HepG2 (cell line): Measurements from ENCODE around the gene CLEC2D. TPM values are rescaled to one million over a fixed set of nuclear protein-coding genes. Genes with fewer than 3 reads are reported as not detected.
"Not testable (repeated sequence)": the region's sequence is repeated elsewhere in the genome, so short reads cannot be mapped to it uniquely, and the experiment has no call there.

Source experiments
- ATAC-seq: fragments of 200-7000 bp; cut with Tn5 transposase; 3 replicates; pipeline ENCODE4 v1.9.1; 2020; ENCODE audit warnings: mild to moderate bottlenecking, moderate library complexity
- BruUV-seq: library from RNA; stranded (reverse); fragments of 400-500 nt; replicated peaks from 2 replicates; lab custom pipeline; 2021; lab: Mats Ljungman, UMichigan
- CTCF ChIA-PET: fragments of 300-600 bp; formaldehyde crosslinking; extraction: SDS; loops from one replicate; lab custom pipeline; 2021; ENCODE audit warnings: low total read pairs, inconsistent platforms, low intra/inter-chr PET ratio; lab: Yijun Ruan, JAX
- POLR2A ChIA-PET: fragments of 350-600 bp; sonication (Branson Sonifier 250); formaldehyde crosslinking; loops from one replicate; lab custom pipeline; 2020; ENCODE audit warnings: antibody characterized with exemption, inconsistent platforms; lab: Yijun Ruan, JAX
- DNase-seq: peaks from one replicate; pipeline ENCODE4 v3.0.0-alpha.2; 2015; ENCODE audit warnings: low spot score
- FAIRE-seq: peaks from 3 replicates; lab custom pipeline; 2011; peaks lifted over from hg19 to GRCh38; lab: Jason Lieb, UNC
- H2AFZ ChIP-seq: one replicate; pipeline ENCODE4 v1.6.1; 2011; ENCODE audit warnings: low read length, inconsistent platforms
- H3K27ac ChIP-seq: fragments of 300-600 bp; 3 replicates; pipeline ENCODE4 v1.8.0; 2011; ENCODE audit warnings: mixed run types, mild to moderate bottlenecking, mixed read lengths, low read length, inconsistent platforms; ENCODE audit not compliant: insufficient read depth; ENCODE audit errors: extremely low read length
- H3K27me3 ChIP-seq, 2 experiments: fragments of 200-600 bp in 1 of 2; 2 replicates in 1 of 2; 3 replicates in 1 of 2; pipeline versions ENCODE4 v1.6.0 to v1.8.0; 2011; ENCODE audit warnings: low read length in 2 of 2, mild to moderate bottlenecking in 2 of 2, moderate library complexity in 2 of 2, inconsistent platforms in 1 of 2; ENCODE audit not compliant: insufficient read depth in 2 of 2, control insufficient read depth in 1 of 2
- H3K36me3 ChIP-seq, 2 experiments: fragments of 200-600 bp in 1 of 2; replicated peaks in 1 of 2; 2 replicates in 1 of 2; 3 replicates in 1 of 2; pipeline versions ENCODE4 v1.5.1 to v1.8.0; 2011; ENCODE audit warnings: low read length in 2 of 2, inconsistent platforms in 1 of 2; ENCODE audit not compliant: insufficient read depth in 2 of 2, control insufficient read depth in 1 of 2
- H3K4me1 ChIP-seq: 2 replicates; pipeline ENCODE4 v1.5.1; 2012; ENCODE audit warnings: low read length, inconsistent platforms; ENCODE audit not compliant: insufficient read depth
- H3K4me2 ChIP-seq: 2 replicates; pipeline ENCODE4 v1.6.0; 2011; ENCODE audit warnings: low read depth, low read length, inconsistent platforms
- H3K4me3 ChIP-seq, 3 experiments: fragments of 200-600 bp in 1 of 3; sonication (generic), shearing (Covaris generic) in 1 of 3; replicated peaks in 1 of 3; 2 replicates each; pipeline ENCODE4 v1.5.1; 2011 to 2016; ENCODE audit warnings: low read length in 3 of 3, inconsistent platforms in 2 of 3, low read depth in 2 of 3, mild to moderate bottlenecking in 2 of 3, control low read depth in 1 of 3, mixed read lengths in 1 of 3; ENCODE audit not compliant: insufficient read depth in 1 of 3
- H3K79me2 ChIP-seq: one replicate; pipeline ENCODE4 v1.6.1; 2011; ENCODE audit warnings: low read length, inconsistent platforms; ENCODE audit not compliant: insufficient read depth
- H3K9ac ChIP-seq: 2 replicates; pipeline ENCODE4 v1.6.0; 2011; ENCODE audit warnings: mild to moderate bottlenecking, low read depth, low read length, inconsistent platforms; ENCODE audit not compliant: insufficient read depth
- H3K9me3 ChIP-seq: 2 replicates; pipeline ENCODE4 v1.5.1; 2012; ENCODE audit warnings: mild to moderate bottlenecking, low read length
- H4K20me1 ChIP-seq: 2 replicates; pipeline ENCODE4 v1.6.0; 2011; ENCODE audit warnings: inconsistent platforms, mild to moderate bottlenecking, low read length, moderate library complexity; ENCODE audit not compliant: insufficient read depth
- NR2C2 ChIP-seq: sonication (generic); formaldehyde crosslinking; IDR thresholded peaks from 2 replicates; pipeline ENCODE4 v1.4.0; 2020; ENCODE audit warnings: missing genetic modification reagents, mild to moderate bottlenecking, moderate library complexity, borderline replicate concordance
- SAP130 ChIP-seq: IDR thresholded peaks from 2 replicates; pipeline ENCODE4 v1.6.1; 2016; ENCODE audit warnings: low read depth
- ZNF720 ChIP-seq: sonication (generic); formaldehyde crosslinking; IDR thresholded peaks from 2 replicates; pipeline ENCODE4 v1.4.0; 2020; ENCODE audit warnings: missing genetic modification reagents
- WGBS: methylation state at CpG from one replicate; pipeline ENCODE4 v1.1.6; 2017; ENCODE audit warnings: low lambda C conversion rate; 5-methylcytosine and 5-hydroxymethylcytosine counted together
- in situ Hi-C: cut with HindIII; loops from 2 replicates; pipeline ENCODE4 v1.10.0; 2017; ENCODE audit warnings: low pct_unique_long_range_greater_than_20kb; ENCODE audit not compliant: extremely low pct_ligation_motif_present
- intact Hi-C: fragments of 100-400 bp; cut with micrococcal nuclease; formaldehyde crosslinking; loops from one replicate; pipeline ENCODE4 v1.10.0; 2022; ENCODE audit not compliant: unreplicated experiment
- polyA plus RNA-seq, 8 experiments: library from polyadenylated mRNA; depleted of rRNA in 3 of 8; stranded (reverse) in 7 of 8; unstranded in 1 of 8; fragments of >200 nt; fragmentation: Illumina TruSeq in 4 of 8; extraction: Trizol in 4 of 8; gene quantifications; 2 replicates each; pipeline versions ENCODE4 v1.2.1 to v1.2.3, GENCODE V29; 2011 to 2016; ENCODE audit warnings: low read depth in 4 of 8, missing spikeins in 1 of 8, mixed read lengths in 1 of 8; ENCODE audit not compliant: insufficient read depth in 1 of 8
- total RNA-seq, 5 experiments: library from RNA; depleted of rRNA; stranded (reverse); fragments of >200 nt; fragmentation: Illumina TruSeq; extraction: Trizol; gene quantifications; 2 replicates each; pipeline ENCODE4 v1.2.3, GENCODE V29; 2016; ENCODE audit warnings: low read depth in 1 of 5
- TF ChIP-seq, protein P1 (sequence below): sonication (generic); formaldehyde crosslinking; IDR thresholded peaks from one replicate; pipeline ENCODE4 v1.5.1; 2020; ENCODE audit warnings: mild to moderate bottlenecking, missing genetic modification reagents; ENCODE audit errors: not compliant biosample characterization

The CLEC2D gene
- total and polyA plus RNA-seq, 2 of the 13 experiments (the other 11 are each of a cell fraction or from before 2014, with no cell fraction given), result 2.5 to 8.6 TPM

DNA sequence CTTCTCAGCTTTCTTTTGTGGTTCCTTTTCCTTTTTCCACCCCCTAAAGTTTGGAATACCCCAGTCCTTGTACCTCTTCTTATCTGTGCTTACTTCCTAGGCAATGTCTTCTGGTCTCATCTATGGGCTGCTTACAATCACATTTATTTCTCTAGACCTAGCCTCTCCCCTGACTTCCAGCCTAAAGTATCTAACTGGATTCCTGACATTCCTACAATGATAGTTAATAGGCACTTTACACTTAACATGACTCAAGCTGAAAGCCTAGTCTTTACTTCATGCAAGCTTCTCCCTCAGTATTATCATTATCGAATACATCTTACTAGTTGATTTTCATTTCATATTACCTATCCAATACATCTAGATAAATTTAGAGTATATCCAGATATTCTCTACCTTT is 42.2 kb downstream of the CLEC2D start (continued):
- TF ChIP-seq, protein P1, sequence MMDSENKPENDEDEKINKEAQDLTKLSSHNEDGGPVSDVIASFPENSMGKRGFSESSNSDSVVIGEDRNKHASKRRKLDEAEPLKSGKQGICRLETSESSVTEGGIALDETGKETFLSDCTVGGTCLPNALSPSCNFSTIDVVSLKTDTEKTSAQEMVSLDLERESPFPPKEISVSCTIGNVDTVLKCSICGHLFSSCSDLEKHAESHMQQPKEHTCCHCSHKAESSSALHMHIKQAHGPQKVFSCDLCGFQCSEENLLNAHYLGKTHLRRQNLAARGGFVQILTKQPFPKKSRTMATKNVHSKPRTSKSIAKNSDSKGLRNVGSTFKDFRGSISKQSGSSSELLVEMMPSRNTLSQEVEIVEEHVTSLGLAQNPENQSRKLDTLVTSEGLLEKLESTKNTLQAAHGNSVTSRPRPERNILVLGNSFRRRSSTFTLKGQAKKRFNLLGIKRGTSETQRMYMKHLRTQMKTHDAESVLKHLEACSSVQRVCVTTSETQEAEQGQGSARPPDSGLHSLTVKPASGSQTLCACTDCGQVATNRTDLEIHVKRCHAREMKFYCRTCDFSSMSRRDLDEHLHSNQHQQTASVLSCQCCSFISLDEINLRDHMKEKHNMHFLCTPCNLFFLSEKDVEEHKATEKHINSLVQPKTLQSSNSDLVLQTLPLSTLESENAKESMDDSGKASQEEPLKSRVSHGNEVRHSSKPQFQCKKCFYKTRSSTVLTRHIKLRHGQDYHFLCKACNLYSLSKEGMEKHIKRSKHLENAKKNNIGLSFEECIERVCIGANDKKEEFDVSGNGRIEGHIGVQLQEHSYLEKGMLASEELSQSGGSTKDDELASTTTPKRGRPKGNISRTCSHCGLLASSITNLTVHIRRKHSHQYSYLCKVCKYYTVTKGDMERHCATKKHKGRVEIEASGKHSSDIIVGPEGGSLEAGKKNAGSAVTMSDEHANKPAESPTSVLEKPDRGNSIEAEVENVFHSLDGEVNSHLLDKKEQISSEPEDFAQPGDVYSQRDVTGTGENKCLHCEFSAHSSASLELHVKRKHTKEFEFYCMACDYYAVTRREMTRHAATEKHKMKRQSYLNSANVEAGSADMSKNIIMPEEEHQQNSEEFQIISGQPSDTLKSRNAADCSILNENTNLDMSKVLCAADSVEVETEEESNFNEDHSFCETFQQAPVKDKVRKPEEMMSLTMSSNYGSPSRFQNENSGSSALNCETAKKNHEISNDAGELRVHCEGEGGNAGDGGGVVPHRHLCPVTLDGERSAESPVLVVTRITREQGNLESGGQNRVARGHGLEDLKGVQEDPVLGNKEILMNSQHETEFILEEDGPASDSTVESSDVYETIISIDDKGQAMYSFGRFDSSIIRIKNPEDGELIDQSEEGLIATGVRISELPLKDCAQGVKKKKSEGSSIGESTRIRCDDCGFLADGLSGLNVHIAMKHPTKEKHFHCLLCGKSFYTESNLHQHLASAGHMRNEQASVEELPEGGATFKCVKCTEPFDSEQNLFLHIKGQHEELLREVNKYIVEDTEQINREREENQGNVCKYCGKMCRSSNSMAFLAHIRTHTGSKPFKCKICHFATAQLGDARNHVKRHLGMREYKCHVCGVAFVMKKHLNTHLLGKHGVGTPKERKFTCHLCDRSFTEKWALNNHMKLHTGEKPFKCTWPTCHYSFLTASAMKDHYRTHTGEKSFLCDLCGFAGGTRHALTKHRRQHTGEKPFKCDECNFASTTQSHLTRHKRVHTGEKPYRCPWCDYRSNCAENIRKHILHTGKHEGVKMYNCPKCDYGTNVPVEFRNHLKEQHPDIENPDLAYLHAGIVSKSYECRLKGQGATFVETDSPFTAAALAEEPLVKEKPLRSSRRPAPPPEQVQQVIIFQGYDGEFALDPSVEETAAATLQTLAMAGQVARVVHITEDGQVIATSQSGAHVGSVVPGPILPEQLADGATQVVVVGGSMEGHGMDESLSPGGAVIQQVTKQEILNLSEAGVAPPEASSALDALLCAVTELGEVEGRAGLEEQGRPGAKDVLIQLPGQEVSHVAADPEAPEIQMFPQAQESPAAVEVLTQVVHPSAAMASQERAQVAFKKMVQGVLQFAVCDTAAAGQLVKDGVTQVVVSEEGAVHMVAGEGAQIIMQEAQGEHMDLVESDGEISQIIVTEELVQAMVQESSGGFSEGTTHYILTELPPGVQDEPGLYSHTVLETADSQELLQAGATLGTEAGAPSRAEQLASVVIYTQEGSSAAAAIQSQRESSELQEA, result no peak
- TF ChIP-seq SAP130 (CRISPR knock-in tag) (no peak), ZNF720 (no peak), NR2C2 (CRISPR knock-in tag) (no peak)

DNA sequence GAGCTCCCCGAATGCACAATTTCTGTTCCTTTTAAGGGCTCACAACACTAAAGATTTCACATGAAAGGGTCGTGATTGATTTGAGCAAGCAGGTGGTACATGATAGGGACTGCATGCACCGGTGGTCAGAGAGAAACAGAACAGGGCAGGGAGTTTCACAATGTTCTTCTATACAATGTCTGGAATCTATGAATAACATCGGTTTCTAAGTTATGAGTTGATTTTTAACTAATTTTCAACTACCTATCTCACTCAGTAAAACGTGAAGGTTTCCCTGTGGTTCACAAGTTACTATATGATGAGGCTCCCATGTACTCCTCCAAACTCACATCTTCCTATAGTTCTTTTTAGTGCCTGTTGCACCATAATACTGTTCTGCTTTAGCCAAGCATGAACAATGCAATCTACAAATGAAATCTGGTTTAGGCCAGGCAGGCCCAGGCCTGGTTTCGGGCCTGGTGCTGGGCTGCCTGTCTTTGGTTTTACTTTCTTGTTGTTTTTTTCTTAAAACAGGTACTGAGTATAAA is 43.6 kb downstream of the CLEC2D start:
- H3K4me3 ChIP-seq, H3K79me2 ChIP-seq, BruUV-seq, H3K36me3 ChIP-seq, H3K4me1 ChIP-seq, DNase-seq, CTCF ChIA-PET, ATAC-seq, intact Hi-C loops, H2AFZ ChIP-seq, in situ Hi-C loops, H3K27ac ChIP-seq, H4K20me1 ChIP-seq, H3K9me3 ChIP-seq, POLR2A ChIA-PET, H3K4me2 ChIP-seq, H3K9ac ChIP-seq, FAIRE-seq: not testable (repeated sequence)
- H3K27me3 ChIP-seq, result peaks cover 2 to 18% of the 10 kb centered on the region in 2 experiments; a peak in 4 of 5 replicates
- 23% methylated on average over 6 of the region's 6 CpGs for WGBS
